Adrenal gland (tissue), 5 donors: ENCODE results near the gene IFTAP.

Source experiments
- CTCF ChIP-seq, 6 experiments: fragments of 450-650 bp in 4 of 6; fragments of 200-600 bp in 2 of 6; sonication (generic) in 1 of 6; IDR thresholded peaks; 1 replicate in 5 of 6; 2 replicates in 1 of 6; pipeline versions ENCODE4 v1.5.1 to v1.8.0; 2016 to 2021; ENCODE audit warnings: antibody characterized with exemption in 6 of 6, mild to moderate bottlenecking in 2 of 6, moderate library complexity in 1 of 6
- POLR2A ChIP-seq, 2 donors: fragments of 450-650 bp; IDR thresholded peaks; one replicate each; pipeline ENCODE4 v1.6.1; 2017; ENCODE audit warnings: antibody characterized with exemption in 2 of 2, mild to moderate bottlenecking in 2 of 2, moderate library complexity in 1 of 2
- donor health status: DM: no; HTN: no; CAD: no.

DNA sequence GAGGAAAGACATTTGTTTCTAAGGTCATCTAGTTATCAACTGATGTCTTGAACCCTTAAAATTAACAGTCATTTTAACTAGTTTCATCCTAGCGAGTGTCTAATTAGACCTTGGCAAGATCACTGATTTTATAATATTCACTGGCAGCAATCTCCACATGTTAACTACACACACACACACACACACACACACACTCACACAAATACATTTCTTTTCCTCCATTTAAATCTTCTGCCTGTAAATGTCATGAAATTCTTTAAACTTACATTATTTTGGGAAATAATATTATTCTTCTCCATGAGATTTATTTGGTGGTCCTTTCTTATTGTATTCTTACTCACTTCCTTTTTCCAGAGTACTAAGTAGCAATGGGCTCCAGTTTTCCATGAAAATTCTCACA, 2.9 kb upstream of the IFTAP start:
- TF ChIP-seq CTCF (IDR thresholded peaks at IDR 0.05) (no peak), POLR2A (IDR thresholded peaks at IDR 0.05) (no peak)
